RWPE1 (cell line): ENCODE data around the gene SORCS1.

Source experiments
- CTCF ChIA-PET: fragments of 350-600 bp; sonication (Branson Sonifier 250); formaldehyde crosslinking; extraction: SDS; loops from one replicate; lab custom pipeline; 2021; lab: Yijun Ruan, JAX
- POLR2A ChIA-PET: fragments of 400-600 bp; formaldehyde crosslinking; extraction: SDS; loops from one replicate; lab custom pipeline; 2020; ENCODE audit warnings: antibody characterized with exemption; ENCODE audit not compliant: low non-redundant PET; lab: Yijun Ruan, JAX
- DNase-seq: peaks from one replicate; pipeline ENCODE4 v3.0.0; 2012; ENCODE audit warnings: low spot score
- H3K27ac ChIP-seq: fragments of 450-650 bp; 2 replicates; pipeline ENCODE4 v1.5.1; 2017
- TF ChIP-seq, protein P1 (sequence below): fragments of 450-650 bp; conservative IDR thresholded peaks from 2 replicates; pipeline ENCODE4 v1.5.1; 2017; ENCODE audit warnings: low read depth, mild to moderate bottlenecking

SORCS1 gene

DNA sequence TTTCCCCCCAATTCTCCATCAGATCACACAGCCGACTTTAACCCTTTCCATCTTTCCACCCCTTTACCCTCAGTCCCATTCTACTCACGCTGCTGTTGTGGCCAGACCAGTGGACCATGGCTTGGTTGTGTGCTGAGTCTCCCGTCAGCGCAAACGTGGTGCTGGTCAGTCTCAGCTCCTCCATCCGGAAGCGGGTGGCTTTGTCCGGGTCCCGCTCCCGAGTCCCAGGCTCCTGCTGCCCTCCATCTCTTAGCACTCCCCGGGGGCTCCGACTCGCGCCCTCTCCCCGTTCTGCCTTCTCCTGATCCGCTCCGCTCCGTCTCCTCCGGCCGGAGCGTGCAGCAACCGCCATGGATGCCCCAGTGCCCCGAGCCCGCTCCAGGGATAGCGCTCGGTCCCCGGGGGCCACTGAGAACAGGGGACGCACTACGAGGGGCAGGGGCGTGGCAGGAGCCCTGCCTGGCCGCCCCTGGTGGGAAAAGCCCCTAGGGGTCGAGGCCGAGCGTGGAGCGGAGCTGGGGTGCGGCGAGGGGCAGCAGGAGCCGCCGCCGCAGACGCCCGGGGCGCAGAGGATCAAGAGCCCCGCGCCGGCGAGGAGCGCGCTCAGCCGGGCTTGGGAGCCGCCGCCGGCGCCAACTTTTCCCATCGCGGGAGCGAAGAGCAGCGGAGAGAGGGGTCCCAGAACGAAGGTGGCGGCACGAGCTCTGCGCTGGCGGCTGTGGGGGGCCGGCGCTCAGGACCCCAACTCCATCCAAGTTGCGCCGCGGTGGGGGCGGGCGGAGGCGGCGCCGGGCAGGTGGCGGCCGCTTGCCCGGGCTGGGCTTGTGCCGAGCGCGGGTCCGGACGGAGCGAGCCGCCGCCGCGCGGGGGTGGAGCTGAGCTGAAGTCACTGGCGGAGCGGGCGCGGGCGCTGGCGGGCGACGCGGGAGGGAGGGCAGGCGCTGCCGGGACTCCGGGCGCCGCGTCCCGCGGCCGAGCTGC lies at the start of gene SORCS1:
TSS of gene SORCS1 (minus strand) at position 826 of the 981 bp plus-strand sequence.
- no peak within 1 kb of the TSS for H3K27ac ChIP-seq
- TF ChIP-seq, protein P1, sequence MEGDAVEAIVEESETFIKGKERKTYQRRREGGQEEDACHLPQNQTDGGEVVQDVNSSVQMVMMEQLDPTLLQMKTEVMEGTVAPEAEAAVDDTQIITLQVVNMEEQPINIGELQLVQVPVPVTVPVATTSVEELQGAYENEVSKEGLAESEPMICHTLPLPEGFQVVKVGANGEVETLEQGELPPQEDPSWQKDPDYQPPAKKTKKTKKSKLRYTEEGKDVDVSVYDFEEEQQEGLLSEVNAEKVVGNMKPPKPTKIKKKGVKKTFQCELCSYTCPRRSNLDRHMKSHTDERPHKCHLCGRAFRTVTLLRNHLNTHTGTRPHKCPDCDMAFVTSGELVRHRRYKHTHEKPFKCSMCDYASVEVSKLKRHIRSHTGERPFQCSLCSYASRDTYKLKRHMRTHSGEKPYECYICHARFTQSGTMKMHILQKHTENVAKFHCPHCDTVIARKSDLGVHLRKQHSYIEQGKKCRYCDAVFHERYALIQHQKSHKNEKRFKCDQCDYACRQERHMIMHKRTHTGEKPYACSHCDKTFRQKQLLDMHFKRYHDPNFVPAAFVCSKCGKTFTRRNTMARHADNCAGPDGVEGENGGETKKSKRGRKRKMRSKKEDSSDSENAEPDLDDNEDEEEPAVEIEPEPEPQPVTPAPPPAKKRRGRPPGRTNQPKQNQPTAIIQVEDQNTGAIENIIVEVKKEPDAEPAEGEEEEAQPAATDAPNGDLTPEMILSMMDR, result no peak
- ChIA-PET CTCF (interaction anchor here (0.6 kb wide), 1 partner anchor 897 kb away, joined by 4 read pairs; no protein-coding TSS in a partner anchor), POLR2A (no interaction called here)
- no peak for DNase-seq

DNA sequence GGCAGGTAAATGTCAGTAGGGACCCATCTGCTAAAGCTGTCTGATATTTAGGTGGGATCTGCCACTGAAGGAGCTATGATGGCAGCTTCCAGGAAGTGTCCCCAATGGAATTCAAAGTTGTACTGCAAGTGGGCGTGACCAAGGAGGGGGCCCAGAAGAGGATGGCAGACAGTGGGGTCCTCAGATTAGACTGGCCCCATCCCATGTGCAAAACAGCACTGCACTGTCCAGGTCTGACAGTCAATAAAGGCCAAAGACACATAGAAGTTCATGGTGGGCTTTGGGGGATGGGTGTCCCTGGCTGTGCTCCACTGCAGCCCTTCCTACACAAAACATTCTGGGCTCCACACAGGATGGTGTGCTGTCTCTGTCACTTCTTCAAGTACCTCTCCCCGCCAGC lies 49.8 kb upstream of the SORCS1 start:
- ChIA-PET CTCF (no interaction called here), POLR2A (no interaction called here)
- no peak for DNase-seq
- no peak overlapping the region for H3K27ac ChIP-seq
- TF ChIP-seq, protein P1, result no peak

DNA sequence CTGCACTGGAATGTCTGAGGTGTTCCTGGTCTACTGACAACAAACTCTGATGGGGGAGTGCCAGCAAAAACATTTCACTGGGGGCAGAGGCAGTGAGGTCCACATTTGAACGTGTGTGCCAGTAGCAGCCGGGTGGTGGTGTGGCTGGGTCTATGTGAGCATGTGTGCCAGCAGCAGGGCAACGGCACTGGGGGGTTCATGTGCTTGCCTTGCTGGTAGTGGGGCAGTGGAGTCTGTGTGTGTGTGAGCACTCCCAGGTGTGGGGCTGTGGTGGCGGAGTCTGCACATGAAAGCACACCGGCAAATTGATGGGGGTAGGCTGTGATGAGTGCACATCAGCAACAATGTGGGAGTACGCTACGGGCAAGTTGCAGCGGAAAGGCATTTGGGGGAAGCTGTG lies 49.4 kb upstream of the SORCS1 start:
- no peak for DNase-seq
- TF ChIP-seq, protein P1, result no peak
- ChIA-PET CTCF (interaction anchor here (0.6 kb wide), 1 partner anchor 9 kb away, joined by 3 read pairs; no protein-coding TSS in a partner anchor), POLR2A (no interaction called here)
- H3K27ac ChIP-seq, result no peak overlapping the region

DNA sequence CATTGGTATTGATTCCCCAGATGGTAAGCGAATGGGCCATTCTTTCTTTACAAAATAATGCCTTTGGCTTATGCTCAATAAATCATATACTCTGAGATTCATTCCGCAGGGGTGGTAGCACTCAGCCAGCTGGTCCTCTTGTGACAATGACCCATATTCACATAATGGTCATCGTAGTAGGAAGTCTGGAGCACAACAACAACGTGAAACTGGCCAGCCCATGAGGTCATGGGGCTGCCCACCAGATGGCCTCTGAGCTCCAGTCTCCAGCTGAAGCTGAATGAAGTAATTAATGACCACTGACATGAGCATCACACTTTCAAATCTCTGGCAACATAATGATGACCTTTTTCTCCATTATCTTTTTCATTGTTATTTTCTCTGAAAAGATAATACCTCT lies 42.3 kb upstream of the SORCS1 start:
- H3K27ac ChIP-seq, result no peak overlapping the region
- ChIA-PET POLR2A (no interaction called here), CTCF (no interaction called here)
- TF ChIP-seq, protein P1, result no peak
- DNase-seq, result no peak

DNA sequence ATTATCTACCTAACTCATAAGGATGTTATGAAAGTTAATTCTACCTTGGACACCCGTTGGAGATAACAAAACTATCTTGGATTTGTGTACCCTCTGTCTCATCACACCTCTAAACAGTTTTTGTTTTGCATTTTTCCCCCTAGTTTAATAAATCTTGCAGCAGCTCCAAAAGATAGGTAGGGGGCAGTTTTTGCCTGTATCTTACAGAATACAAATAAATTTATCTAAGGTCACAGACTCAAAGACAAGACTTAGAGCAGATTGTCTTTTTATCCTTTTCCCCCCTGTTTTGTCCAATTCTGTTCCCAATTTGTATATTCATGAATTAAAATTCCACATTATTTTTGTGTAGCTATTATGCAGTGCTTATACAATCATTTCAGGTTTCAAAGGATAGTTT lies 5.0 kb upstream of the SORCS1 start:
- ChIA-PET POLR2A (no interaction called here), CTCF (no interaction called here)
- DNase-seq, result no peak
- no peak overlapping the region for H3K27ac ChIP-seq
- TF ChIP-seq, protein P1, result no peak

DNA sequence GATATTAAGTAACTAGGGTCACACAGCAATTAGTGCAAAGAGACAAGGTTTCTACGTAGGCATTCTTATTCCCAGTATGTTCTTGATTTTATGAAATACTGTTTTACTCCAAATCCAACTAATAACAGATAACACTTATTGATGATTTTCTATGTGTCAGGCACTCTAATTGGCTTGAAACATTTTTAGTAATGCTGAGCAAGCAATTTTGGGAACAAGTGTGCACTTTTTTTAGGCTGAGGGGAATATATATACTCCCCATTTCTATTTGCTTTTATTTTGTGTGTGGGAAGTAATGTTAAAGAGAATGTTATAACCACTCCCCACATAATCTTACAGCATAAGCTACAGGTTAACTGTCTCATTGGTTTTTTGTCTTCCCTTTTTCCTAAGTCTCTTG lies 4.2 kb upstream of the SORCS1 start:
- ChIA-PET CTCF (no interaction called here), POLR2A (no interaction called here)
- H3K27ac ChIP-seq, result no peak overlapping the region

More for the DNA sequence above, 4.2 kb upstream of the SORCS1 start:
- no peak for DNase-seq
- TF ChIP-seq, protein P1, result no peak
